ENCODE data around the gene FOSL1. TPM values are rescaled to one million over a fixed set of nuclear protein-coding genes. Genes with fewer than 3 reads are reported as not detected.

Gene FOSL1
- total and polyA plus RNA-seq, 2 of the 13 experiments (the other 11 are each of a cell fraction or from before 2014, with no cell fraction given), result 4.0 to 4.1 TPM

- peak; percentile 98 for TF ChIP-seq SP4 (CRISPR knock-in tag; IDR thresholded peaks at IDR 0.05)
- no peak for TF ChIP-seq NFE2L2 (IDR thresholded peaks at IDR 0.05; ENCODE audit: low read length)
- TF ChIP-seq, protein P1, sequence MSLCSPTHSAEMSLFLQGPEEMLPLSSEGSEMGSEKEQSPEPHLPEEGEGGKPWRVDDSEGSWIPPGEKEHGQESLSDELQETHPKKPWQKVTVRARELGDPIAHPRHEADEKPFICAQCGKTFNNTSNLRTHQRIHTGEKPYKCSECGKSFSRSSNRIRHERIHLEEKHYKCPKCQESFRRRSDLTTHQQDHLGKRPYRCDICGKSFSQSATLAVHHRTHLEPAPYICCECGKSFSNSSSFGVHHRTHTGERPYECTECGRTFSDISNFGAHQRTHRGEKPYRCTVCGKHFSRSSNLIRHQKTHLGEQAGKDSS (CRISPR knock-in tag; IDR thresholded peaks at IDR 0.05; ENCODE audit: borderline replicate concordance, low read depth), result no peak
- TF ChIP-seq ZFY (CRISPR knock-in tag; IDR thresholded peaks at IDR 0.05), result peak; percentile 72
- peak; percentile 63 for TF ChIP-seq NR2C2 (CRISPR knock-in tag; IDR thresholded peaks at IDR 0.05; ENCODE audit: borderline replicate concordance)
- 0 out of 2 replicates have a peak, but pooled peaks have one; percentile 17 for TF ChIP-seq CTCF (CRISPR knock-in tag; IDR thresholded peaks at IDR 0.05)
- TF ChIP-seq HBP1 (CRISPR knock-in tag; IDR thresholded peaks at IDR 0.05; ENCODE audit: low read depth), result no peak
- peak; percentile 61; the same call in 1 of the 2 replicates for TF ChIP-seq MIER2 (CRISPR knock-in tag; IDR thresholded peaks at IDR 0.05)
- TF ChIP-seq DDIT3 (CRISPR knock-in tag; IDR thresholded peaks at IDR 0.05), result no peak
- TF ChIP-seq, protein P2, sequence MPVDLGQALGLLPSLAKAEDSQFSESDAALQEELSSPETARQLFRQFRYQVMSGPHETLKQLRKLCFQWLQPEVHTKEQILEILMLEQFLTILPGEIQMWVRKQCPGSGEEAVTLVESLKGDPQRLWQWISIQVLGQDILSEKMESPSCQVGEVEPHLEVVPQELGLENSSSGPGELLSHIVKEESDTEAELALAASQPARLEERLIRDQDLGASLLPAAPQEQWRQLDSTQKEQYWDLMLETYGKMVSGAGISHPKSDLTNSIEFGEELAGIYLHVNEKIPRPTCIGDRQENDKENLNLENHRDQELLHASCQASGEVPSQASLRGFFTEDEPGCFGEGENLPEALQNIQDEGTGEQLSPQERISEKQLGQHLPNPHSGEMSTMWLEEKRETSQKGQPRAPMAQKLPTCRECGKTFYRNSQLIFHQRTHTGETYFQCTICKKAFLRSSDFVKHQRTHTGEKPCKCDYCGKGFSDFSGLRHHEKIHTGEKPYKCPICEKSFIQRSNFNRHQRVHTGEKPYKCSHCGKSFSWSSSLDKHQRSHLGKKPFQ (CRISPR knock-in tag; IDR thresholded peaks at IDR 0.05; ENCODE audit: insufficient replicate concordance), result no peak
- peak; percentile 88 for TF ChIP-seq NFAT5 (CRISPR knock-in tag; IDR thresholded peaks at IDR 0.05)
- TF ChIP-seq ZNF512B (CRISPR knock-in tag; IDR thresholded peaks at IDR 0.05; ENCODE audit: borderline replicate concordance), result no peak
Observed at GRCh38 chr11:65919141-65919572, 19.0 kb upstream of the FOSL1 start, which contains the start of gene DRAP1 (continued).
